ENCODE measurements around the gene FRMD8.

FRMD8 gene

GRCh38 chr11:65376138-65376713 lies 10.2 kb upstream of the FRMD8 start:
- no peak for DNase-seq

GRCh38 chr11:65377036-65377435 lies 9.4 kb upstream of the FRMD8 start:
- no peak for DNase-seq

- no peak for DNase-seq
Measured at GRCh38 chr11:65377777-65378176, 8.7 kb upstream of the FRMD8 start.

DNA sequence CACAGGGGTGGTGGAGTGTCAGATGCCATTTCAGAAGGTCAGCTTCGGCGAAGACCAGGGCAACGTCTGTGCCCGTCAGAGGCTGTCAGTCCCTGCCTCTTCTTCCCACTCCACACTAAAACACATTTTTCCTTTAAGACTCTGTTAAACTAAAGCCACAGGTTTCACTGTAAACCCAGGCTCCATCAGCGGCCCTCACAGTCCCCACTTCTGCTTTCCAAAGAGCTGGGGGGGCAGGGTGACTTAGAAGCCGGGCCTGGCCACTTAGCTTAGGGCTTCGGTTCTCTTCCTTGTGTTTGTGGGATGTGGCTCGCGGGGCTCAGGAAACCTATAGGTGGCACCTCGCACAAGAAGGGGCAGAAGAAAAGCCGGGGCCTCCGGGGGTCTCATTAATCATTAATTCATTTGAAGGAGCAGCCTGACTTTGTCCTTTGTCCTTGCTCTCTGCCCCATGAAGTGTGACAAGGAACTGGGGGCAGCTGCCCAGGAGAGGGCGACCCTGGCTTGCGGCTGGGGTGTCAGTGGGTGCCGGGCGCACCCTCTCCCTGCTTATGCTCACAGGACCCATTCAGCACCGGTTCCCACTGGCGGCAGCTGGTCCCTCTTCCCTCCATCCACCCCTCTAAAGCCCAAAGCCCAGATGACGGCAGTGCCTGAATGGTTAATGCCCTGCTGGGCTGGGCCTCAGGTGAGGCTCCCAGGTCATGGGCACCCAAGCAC lies 8.1 kb upstream of the FRMD8 start:
- DNase-seq: no peak

GRCh38 chr11:65378928-65379638 lies 7.4 kb upstream of the FRMD8 start:
- DNase-seq: no peak

DNA sequence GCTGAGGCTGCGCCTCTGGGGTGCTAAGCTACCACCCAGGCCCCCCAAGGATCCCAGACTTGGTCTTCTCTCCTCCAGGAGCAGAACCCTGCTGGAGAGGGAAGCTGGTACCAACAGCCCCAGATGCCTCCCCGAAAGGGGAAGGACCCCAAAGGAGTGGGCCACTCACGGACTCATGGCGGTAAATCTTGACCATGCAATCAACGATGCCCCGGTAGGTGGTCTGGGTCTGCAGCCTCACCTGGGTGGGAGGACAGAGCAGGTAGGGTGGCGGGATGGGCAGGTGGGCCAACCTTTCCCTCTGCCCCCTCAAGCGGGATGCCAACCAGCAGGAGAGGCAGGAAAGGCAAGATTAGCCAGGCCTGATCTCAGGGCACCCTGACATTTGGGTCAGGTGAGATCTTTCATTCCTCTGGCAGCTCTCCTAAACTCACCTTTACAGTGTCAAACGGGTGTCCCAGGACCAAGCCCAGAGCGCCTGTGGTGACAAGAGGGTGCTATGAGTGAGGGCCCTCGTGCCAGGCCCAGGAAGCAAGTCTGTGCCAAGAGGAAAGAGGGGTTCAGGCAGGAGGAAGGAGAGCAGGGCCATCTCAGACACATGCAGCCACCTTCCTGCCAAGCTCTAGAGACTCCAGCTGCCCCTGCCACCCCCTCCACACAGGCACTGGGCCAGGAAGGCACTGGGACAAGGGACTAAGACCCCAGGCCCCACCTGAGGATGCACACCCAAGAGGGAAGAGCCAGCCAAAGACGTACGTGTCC lies 6.6 kb upstream of the FRMD8 start:
- no peak for DNase-seq

- DNase-seq: no peak
Measured at GRCh38 chr11:65380460-65381119, 5.8 kb upstream of the FRMD8 start.

DNA sequence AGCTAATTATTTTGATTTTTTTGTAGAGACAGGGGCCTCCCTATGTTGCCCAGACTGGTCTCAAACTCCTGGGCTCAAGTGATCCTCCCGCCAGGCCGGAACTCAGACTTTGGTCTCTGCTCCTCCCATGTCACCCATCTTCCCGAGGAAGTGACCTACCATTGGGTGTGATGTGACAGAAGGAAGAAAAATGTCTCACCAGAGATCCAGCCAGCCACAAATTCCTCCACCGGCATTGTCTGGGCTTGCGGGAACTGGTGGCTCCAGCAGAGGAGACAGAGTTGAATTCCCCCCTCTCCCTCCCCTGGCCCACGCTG lies 4.8 kb upstream of the FRMD8 start:
- DNase-seq: no peak

GRCh38 chr11:65382033-65382803 lies 4.2 kb upstream of the FRMD8 start, which contains the start of gene SLC25A45:
Gene SLC25A45, minus strand, starts transcription at chr11:65382646. Its CDS starts 695 bp downstream, at chr11:65381951.
- DNase-seq: peak; percentile 87

GRCh38 chr11:65382804-65383368 lies 3.6 kb upstream of the FRMD8 start:
- peak; percentile 76 for DNase-seq

- no peak for DNase-seq
Measured at GRCh38 chr11:65383778-65384177, 2.7 kb upstream of the FRMD8 start.

DNA sequence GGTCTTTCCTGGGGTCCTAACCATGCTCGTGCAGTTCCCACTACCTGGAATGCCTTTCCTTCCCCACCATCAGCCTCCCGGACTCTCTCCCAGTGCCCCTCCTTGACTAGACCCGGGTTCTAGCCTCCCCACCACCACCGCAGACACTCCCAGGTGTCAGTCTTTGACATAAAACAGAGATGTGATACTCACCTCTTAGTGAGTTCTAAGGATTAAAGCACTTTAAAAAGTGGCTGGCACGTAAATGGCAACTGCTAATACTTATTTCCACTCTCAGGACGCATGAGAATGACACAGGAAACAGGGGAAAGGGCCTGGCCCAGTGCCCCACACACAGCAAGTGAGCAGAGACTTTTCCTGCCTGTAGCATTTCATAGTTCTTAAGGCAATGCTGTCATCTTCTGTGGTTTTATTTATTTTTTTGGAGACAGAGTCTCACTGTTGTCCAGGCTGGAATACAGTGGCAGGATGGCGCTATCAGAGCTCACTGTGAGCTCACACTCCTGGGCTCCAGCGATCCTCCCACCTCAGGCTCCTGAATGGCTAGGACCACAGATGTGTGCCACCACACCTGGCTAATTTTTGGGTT lies 2.0 kb upstream of the FRMD8 start:
- no peak for DNase-seq

DNA sequence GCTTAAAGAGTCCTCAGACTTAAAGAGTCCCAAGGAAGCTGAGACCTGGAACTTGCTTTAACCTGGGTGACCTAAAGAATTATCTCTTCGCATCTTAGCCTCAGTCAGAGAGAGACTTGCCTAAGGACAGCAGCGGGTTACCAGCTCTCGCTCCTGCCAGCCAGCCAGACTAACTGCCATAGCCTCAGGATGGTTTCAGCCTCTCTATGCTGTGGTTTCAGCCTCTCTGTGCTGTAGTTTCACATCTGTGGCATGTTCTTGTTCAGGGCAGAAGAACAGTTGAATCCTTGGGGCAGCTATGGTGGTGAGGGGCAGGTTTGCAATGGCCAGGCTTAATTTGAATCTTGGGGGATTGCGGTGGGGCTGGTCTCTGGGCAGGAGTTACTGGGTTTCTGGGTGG lies 2.3 kb downstream of the FRMD8 start:
- no peak for DNase-seq

- no peak for DNase-seq
Measured at GRCh38 chr11:65389294-65389980, 3.0 kb downstream of the FRMD8 start.

DNA sequence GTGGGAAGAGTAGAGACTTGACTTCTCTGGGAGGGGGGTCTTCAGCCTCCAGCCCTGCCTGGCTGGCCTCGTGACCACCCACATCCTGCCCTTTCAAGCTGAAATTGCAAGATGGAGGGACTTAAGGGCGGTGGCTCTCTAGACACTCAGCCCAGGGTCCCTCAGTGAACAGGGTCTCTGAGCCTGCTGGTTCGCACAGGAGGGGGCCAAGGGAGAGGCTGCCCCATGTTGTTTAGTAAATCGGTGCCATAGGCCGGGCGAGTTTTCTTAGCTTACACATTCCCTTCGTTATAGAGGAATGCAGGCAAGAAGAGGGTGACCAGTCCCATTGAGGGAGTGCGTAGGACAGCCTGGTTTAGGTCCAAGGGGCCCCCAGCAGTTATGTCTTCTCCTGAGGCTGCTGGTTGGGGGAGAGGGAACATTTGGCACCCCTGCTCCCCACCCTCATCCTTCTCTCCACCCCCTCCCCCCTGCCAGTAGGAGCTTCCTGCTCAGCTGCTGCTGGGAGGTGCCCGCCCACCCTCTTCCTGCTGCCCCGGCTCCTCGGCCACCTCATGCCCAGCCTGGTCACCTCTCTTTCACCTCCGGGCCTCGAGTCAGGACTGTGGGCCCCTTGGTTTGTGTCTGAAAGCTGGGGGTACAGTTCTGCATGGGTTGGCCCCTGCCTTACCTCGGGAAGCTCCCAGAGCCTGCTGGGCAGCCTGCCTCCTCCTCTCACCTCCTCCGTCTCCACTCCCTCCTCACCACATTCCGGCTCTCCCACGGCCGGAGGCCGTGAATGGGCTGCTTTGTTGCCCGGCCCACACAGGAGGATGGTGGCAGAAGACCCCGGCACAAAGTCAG lies 3.9 kb downstream of the FRMD8 start:
- no peak for DNase-seq

DNA sequence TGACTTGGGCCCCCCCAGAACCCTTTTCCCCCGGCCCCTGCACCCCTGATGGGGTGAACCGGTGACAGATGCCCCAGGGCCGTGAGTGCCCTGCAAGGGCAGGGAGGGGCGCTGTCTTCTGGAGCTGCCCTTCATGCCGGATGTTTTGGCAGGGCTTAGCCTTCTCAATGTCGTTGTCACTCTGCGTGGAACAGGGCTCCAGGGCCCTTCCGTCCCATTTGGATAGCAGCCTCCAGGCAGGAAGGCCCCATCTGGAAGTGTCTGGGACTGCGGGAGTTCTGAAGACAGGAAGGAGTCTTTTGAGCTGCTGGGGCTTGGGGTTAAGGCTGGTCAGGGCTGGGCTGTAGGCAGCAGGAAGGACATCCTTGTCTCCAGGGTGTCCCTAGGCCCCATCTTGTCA lies 4.6 kb downstream of the FRMD8 start:
- DNase-seq: no peak

DNA sequence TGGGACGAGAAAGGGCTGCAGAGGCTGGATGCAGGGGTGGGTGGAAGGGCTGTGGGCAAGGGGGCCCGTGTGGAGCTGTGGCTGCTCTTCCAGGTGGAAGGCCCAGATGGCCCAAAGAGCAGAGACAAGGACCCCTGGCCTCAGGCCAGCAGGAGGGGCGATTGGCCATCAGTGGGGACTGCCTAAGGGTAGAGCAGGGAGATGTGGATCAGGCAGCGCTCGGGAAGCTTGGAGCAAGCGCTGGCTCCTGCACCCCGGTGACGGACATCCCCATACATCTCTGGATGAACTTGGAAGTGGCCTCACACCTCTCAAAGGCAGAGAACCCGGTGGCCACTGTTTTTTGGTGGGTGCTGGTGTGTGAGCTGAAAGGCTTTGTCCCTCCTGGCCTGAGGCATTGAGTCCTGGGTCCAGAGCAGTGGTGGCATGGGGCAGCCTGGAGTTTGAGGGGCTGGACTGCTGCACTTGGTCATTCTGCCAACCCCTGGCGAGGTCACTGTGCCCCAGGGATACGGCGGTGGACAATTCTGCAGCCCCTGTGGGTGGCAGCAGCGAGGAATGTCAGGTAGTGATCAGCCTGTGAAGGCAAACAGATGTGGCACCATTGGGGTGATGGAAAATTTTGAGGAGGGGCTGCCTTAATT lies 5.9 kb downstream of the FRMD8 start:
- no peak for DNase-seq

DNA sequence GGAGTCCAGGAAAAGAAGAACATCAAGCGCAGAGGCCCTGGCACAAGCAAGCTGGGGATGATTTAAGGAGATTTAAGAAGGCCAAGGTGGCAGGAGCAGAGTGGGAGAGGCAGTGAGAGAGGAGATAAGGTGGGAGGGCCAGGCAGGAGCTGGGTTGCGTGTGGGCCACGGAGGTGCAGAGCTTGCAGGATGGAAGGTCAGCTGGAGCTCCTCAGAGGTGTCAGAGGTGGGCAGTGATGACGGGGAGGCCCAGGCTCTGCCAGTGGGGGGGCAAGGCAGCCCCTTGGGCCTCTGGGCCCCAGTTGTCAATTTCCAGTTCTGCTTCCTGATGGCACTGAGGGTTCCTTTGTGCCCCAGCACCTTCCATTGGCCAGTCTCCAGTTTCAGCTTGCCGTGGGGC lies 6.5 kb downstream of the FRMD8 start:
- DNase-seq: no peak

DNA sequence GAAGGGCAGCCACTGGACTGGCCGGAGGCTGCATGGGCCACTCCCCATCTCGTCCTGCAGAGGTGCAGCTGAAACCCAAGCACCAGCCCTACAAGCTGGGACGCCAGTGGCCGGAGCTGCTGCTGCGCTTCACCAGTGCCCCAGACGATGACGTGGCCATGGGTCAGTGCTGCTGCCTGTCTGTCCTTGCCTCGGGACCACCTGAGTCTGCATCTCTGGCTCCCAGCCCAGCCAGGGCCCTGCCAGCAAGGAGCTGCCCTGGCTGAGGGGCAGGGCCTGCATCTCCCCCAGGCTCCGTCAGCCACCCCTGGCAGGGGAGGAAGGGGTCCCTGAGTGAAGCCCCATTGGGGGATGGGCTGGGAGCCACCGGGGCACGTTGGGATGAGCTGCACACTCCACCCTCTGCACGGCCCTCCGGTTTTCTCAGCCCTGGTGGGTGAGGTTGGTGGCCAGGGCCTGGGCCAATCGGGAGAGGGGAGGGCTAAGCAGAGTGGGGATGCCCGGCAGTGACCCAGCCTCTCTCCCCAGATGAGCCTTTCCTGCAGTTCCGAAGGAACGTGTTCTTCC lies 7.2 kb downstream of the FRMD8 start:
- DNase-seq: no peak
